WERI-Rb-1 (cell line): ENCODE measurements around the gene ZFPM1.
"Not testable (repeated sequence)": the region's sequence is repeated elsewhere in the genome, so short reads cannot be mapped to it uniquely, and the experiment has no call there.

ENCODE experiments used
- DNase-seq: peaks from one replicate; pipeline ENCODE4 v3.0.0-alpha.2; 2020
- H3K27ac ChIP-seq: fragments of 250-450 bp; sonication (Bioruptor Pico); 2 replicates; pipeline ENCODE4 v1.5.1; 2020; ENCODE audit warnings: mild to moderate bottlenecking, moderate library complexity
- H3K27me3 ChIP-seq: fragments of 250-450 bp; sonication (Bioruptor Pico); 2 replicates; pipeline ENCODE4 v1.5.1; 2021; ENCODE audit warnings: mild to moderate bottlenecking, low read depth, moderate library complexity; ENCODE audit not compliant: insufficient read depth, severe bottlenecking
- H3K36me3 ChIP-seq: fragments of 250-450 bp; sonication (Bioruptor Pico); 2 replicates; pipeline ENCODE4 v1.5.1; 2020; ENCODE audit warnings: mild to moderate bottlenecking, moderate library complexity
- H3K4me3 ChIP-seq: 2 replicates; pipeline ENCODE4 v1.5.1; 2011; ENCODE audit warnings: low read depth, mild to moderate bottlenecking, control low read depth, low read length
- H3K9me3 ChIP-seq: fragments of 250-450 bp; sonication (Bioruptor Pico); 2 replicates; pipeline ENCODE4 v1.5.1; 2021; ENCODE audit warnings: mild to moderate bottlenecking, moderate library complexity; ENCODE audit not compliant: severe bottlenecking
- TF ChIP-seq, protein P1 (sequence below): IDR thresholded peaks from 2 replicates; pipeline ENCODE4 v1.5.1; 2011; ENCODE audit warnings: low read depth, mild to moderate bottlenecking, control low read depth, inconsistent platforms, low read length

Gene ZFPM1

DNA sequence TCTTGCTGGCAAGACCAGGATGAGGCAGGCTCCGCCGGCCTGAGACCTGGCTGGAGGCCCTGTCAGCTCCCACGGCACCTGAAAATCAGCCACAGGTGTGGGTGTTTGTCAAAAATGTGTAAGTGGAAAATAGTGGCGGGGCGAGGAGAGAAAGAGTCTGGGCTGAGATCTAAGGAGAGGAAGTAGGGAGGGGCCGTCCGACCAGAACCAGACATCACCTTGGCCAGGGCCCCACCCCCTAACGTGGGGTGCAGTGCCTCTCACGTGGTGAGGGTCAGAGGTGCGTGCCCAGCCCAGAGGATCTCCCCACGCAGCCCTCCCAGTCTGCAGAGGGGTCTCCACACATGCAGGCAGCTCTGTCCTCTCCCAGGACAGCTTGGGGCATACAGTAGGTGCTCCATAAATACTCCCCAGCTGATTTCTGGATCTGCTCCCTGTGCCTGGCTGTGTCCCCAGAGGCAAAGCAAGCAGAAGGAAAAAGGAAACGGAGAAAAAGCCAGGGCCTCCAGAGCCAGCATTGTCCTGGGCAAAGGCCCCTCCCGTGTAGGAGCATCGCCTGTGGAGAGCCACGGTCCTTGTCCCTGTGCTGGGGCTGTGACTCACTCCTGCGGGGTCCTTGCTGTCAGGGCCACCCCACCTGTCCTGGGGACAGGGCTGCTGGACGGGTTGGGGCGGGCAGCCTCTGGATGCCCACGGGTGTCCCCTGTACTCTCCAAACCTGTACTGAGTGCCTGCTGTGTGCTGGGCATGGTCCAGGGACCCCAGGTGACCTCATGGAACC is 16.7 kb downstream of the ZFPM1 start:
- Histone ChIP-seq H3K4me3 (no peak overlapping the region), H3K27me3 (no peaks in the 10 kb centered on the region), H3K36me3 (no peaks in the 10 kb centered on the region), H3K27ac (no peak overlapping the region), H3K9me3 (no peaks in the 10 kb centered on the region)
- DNase-seq = no peak
- TF ChIP-seq, protein P1, sequence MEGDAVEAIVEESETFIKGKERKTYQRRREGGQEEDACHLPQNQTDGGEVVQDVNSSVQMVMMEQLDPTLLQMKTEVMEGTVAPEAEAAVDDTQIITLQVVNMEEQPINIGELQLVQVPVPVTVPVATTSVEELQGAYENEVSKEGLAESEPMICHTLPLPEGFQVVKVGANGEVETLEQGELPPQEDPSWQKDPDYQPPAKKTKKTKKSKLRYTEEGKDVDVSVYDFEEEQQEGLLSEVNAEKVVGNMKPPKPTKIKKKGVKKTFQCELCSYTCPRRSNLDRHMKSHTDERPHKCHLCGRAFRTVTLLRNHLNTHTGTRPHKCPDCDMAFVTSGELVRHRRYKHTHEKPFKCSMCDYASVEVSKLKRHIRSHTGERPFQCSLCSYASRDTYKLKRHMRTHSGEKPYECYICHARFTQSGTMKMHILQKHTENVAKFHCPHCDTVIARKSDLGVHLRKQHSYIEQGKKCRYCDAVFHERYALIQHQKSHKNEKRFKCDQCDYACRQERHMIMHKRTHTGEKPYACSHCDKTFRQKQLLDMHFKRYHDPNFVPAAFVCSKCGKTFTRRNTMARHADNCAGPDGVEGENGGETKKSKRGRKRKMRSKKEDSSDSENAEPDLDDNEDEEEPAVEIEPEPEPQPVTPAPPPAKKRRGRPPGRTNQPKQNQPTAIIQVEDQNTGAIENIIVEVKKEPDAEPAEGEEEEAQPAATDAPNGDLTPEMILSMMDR = no peak

DNA sequence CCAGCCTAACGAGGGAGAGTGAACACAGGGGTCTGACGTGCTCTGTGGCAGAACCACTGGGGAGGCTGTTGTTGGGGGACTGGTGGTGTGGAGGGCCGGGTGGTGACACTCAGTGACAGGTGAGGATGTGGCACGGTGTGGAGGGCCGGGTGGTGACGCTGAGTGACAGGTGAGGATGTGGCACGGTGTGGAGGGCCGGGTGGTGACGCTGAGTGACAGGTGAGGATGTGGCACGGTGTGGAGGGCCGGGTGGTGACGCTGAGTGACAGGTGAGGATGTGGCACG is 17.3 kb downstream of the ZFPM1 start:
- H3K9me3 ChIP-seq, H3K27me3 ChIP-seq, H3K36me3 ChIP-seq, H3K4me3 ChIP-seq, DNase-seq, H3K27ac ChIP-seq: not testable (repeated sequence)

DNA sequence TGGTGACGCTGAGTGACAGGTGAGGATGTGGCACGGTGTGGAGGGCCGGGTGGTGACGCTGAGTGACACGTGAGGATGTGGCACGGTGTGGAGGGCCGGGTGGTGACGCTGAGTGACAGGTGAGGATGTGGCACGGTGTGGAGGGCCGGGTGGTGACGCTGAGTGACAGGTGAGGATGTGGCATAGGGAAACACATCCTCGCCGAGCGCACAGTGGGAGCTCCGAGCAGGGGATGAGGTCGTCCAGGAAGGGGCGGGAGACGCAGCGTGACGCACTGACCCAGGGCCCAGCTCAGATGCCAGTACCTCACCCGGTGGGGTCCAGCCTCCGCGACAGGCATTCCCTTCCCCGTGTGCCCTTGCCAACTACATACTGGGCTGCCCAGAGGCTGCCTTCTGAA is 17.6 kb downstream of the ZFPM1 start:
- H3K9me3 ChIP-seq, H3K27me3 ChIP-seq, DNase-seq, H3K36me3 ChIP-seq, H3K4me3 ChIP-seq, H3K27ac ChIP-seq: not testable (repeated sequence)

DNA sequence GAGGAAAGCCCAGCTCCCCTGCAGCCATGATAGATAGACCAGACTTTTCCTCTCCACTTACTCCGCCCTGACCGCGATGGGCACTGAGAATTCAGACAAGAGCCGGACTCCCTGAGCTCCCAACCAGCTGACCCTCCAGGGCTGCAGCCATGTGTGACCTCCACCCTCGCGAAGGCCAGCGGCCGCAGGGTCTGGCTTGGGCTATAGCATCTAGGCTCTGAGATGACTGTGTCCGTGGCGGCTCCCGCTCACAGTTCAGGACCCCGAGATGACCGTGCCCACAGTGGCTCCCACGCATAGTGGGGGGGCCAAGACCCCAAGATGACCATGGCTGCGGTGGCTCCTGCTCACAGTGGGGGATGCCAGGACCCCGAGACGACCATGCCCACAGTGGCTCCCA is 18.0 kb downstream of the ZFPM1 start:
- H3K36me3 ChIP-seq = no peaks in the 10 kb centered on the region
- DNase-seq = no peak
- TF ChIP-seq, protein P1 = no peak
- no peaks in the 10 kb centered on the region for H3K27me3 ChIP-seq
- H3K4me3 ChIP-seq = no peak overlapping the region
- no peak overlapping the region for H3K27ac ChIP-seq
- no peaks in the 10 kb centered on the region for H3K9me3 ChIP-seq

DNA sequence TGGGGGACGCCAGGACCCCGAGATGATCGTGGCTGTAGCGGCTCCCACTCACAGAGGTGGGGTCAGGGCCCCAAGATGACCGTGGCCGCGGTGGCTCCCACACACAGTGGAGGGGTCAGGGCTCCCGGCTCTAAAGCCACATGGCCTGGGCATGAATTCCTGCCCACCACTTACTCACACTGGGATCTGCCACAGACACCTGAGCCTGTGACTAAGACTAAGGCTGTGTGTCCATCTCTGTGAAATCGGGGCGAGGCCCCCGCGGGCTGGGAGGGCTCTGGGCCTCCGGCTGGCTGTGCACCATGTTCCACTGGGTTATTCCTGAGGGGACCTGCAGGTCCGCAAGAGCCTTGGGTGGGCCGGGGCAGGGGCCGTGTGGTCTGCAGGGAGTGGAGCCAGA is 18.5 kb downstream of the ZFPM1 start:
- H3K36me3 ChIP-seq = no peaks in the 10 kb centered on the region
- no peak overlapping the region for H3K4me3 ChIP-seq
- TF ChIP-seq, protein P1 = no peak
- no peaks in the 10 kb centered on the region for H3K9me3 ChIP-seq
- no peak for DNase-seq
- H3K27ac ChIP-seq = no peak overlapping the region
- H3K27me3 ChIP-seq = no peaks in the 10 kb centered on the region

DNA sequence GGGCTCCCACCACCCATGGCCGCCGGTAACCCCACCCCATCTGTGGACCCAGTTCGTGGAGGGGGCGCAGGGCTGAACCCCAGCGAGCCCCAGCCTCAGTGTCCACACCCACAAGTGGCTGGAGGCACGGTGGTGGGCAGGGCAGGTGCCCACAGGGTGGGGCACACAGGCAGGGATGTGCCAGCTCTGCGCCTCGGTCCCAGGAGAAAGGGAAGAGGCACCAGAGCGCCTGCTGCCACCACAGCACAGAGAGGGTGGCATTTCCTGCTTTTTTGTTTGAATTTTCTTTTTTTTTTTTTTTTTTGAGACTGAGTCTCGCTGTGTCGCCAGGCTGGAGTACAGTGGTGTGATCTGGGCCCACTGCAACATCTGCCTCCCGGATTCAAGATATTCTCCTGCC is 19.0 kb downstream of the ZFPM1 start:
- DNase-seq = no peak
- no peaks in the 10 kb centered on the region for H3K9me3 ChIP-seq
- no peak overlapping the region for H3K4me3 ChIP-seq
- H3K27me3 ChIP-seq = no peaks in the 10 kb centered on the region
- H3K36me3 ChIP-seq = no peaks in the 10 kb centered on the region
- TF ChIP-seq, protein P1 = no peak
- no peak overlapping the region for H3K27ac ChIP-seq

DNA sequence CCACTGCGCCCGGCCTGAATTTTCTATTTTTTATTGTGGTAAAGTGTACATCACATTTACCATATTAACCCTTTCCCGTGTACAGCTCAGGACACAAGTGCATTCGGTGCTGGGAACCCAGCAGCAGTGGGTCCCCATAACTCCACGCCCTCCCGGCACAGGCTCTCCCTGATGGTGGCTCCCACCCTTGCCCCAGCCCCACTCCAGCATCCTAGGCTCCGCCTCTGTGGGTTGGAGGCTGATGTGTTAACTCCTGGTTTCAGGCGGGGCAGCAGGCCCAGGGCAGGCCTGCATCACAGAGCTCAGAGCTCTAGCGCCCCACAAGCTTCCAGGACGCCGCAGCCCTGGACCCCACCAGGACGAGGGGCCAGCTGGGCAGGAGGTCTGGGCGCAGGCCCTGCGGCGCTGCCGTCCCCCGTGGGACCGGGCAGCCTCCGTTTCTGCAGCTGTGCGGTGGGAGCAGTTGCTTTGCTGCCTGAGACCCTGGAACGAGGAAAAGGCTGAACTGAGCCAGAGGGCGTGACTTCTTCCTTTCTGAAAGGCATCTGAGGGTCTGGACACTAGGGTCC is 19.6 kb downstream of the ZFPM1 start:
- H3K4me3 ChIP-seq = no peak overlapping the region
- no peaks in the 10 kb centered on the region for H3K36me3 ChIP-seq
- no peak overlapping the region for H3K27ac ChIP-seq
- H3K9me3 ChIP-seq = no peaks in the 10 kb centered on the region
- DNase-seq = no peak
- TF ChIP-seq, protein P1 = no peak
- no peaks in the 10 kb centered on the region for H3K27me3 ChIP-seq
